B cell (primary cell): ENCODE measurements around the gene MAGIX. TPM values are rescaled to one million over a fixed set of nuclear protein-coding genes. Genes with fewer than 3 reads are reported as not detected.

Experiments
- ATAC-seq: fragments of 200-7000 bp; cut with Tn5 transposase; one replicate; pipeline ENCODE4 v1.10.0; 2021; ENCODE audit warnings: low read depth, mild to moderate bottlenecking, moderate number of reproducible peaks, moderate library complexity
- CTCF ChIA-PET: fragments of 350-600 bp; sonication (Branson Sonifier 250); formaldehyde crosslinking; loops from one replicate; lab custom pipeline; 2021; ENCODE audit warnings: antibody characterized with exemption, inconsistent platforms; lab: Charles Lee
- POLR2A ChIA-PET: fragments of 350-600 bp; sonication (Branson Sonifier 250); formaldehyde crosslinking; loops from one replicate; lab custom pipeline; 2021; ENCODE audit warnings: antibody characterized with exemption; lab: Charles Lee
- DNase-seq: peaks from one replicate; pipeline ENCODE4 v3.0.0; 2013
- H2AFZ ChIP-seq: 2 replicates; pipeline ENCODE4 v1.6.1; 2012; ENCODE audit warnings: mild to moderate bottlenecking, low read depth, low read length; ENCODE audit not compliant: insufficient read depth, poor library complexity, severe bottlenecking
- H3K27ac ChIP-seq, 2 donors: 1 replicate in 1 of 2; 2 replicates in 1 of 2; pipeline ENCODE4 v1.5.1; 2012 to 2013; ENCODE audit warnings: low read length in 2 of 2, mild to moderate bottlenecking in 2 of 2, moderate library complexity in 1 of 2
- H3K27me3 ChIP-seq, 4 experiments: fragments of 200-600 bp in 1 of 4; sonication (generic) in 1 of 4; replicated peaks in 1 of 4; 1 replicate in 2 of 4; 2 replicates in 2 of 4; pipeline versions ENCODE4 v1.6.1 to v1.7.0; 2013 to 2016; ENCODE audit warnings: low read length in 3 of 4, mild to moderate bottlenecking in 2 of 4, mixed read lengths in 1 of 4, moderate library complexity in 1 of 4; ENCODE audit not compliant: insufficient read depth in 4 of 4, control insufficient read depth in 3 of 4; ENCODE audit errors: control extremely low read depth in 1 of 4
- H3K36me3 ChIP-seq, 2 experiments: replicated peaks in 1 of 2; 1 replicate in 1 of 2; 2 replicates in 1 of 2; pipeline versions ENCODE4 v1.6.1 to v1.7.1; 2013; ENCODE audit warnings: low read length in 1 of 2; ENCODE audit not compliant: insufficient read depth in 2 of 2, control insufficient read depth in 1 of 2; ENCODE audit errors: control extremely low read depth in 1 of 2, extremely low read depth in 1 of 2
- H3K4me1 ChIP-seq, 2 donors: fragments of 200-600 bp in 1 of 2; sonication (generic) in 1 of 2; 1 replicate in 1 of 2; 2 replicates in 1 of 2; pipeline versions ENCODE4 v1.5.1 to v1.6.1; 2013 to 2017; ENCODE audit warnings: low read length in 2 of 2; ENCODE audit not compliant: control insufficient read depth in 2 of 2, insufficient read depth in 2 of 2
- H3K4me2 ChIP-seq: replicated peaks from 2 replicates; pipeline ENCODE3; 2012; ENCODE audit warnings: mild to moderate bottlenecking, low read depth, low read length; ENCODE audit not compliant: poor library complexity, severe bottlenecking
- H3K4me3 ChIP-seq, 5 experiments: fragments of 200-600 bp in 1 of 5; sonication (generic) in 1 of 5; 1 replicate in 3 of 5; 2 replicates in 2 of 5; pipeline versions ENCODE4 v1.5.1 to v1.7.0; 2011 to 2016; ENCODE audit warnings: low read length in 4 of 5, mild to moderate bottlenecking in 4 of 5, low read depth in 2 of 5, control low read depth in 1 of 5, moderate library complexity in 1 of 5; ENCODE audit not compliant: insufficient read depth in 1 of 5; ENCODE audit errors: control extremely low read depth in 1 of 5, extremely low read depth in 1 of 5
- H3K79me2 ChIP-seq: fragments of 200-600 bp; sonication (generic); one replicate; pipeline ENCODE4 v1.6.0; 2016; ENCODE audit warnings: low read length; ENCODE audit not compliant: control insufficient read depth, insufficient read depth
- H3K9ac ChIP-seq: fragments of 200-600 bp; sonication (generic); 2 replicates; pipeline ENCODE4 v1.6.1; 2017; ENCODE audit warnings: mild to moderate bottlenecking, low read length, moderate library complexity
- H3K9me3 ChIP-seq, 3 donors: one replicate each; pipeline versions ENCODE4 v1.6.1 to v1.7.1; 2013; ENCODE audit warnings: low read length in 2 of 3; ENCODE audit not compliant: control insufficient read depth in 2 of 3, insufficient read depth in 1 of 3; ENCODE audit errors: control extremely low read depth in 1 of 3
- H4K20me1 ChIP-seq: 2 replicates; pipeline ENCODE4 v1.6.0; 2012; ENCODE audit warnings: mild to moderate bottlenecking, low read length; ENCODE audit not compliant: insufficient read depth, control insufficient read depth, poor library complexity, severe bottlenecking
- H3K27ac Mint-ChIP-seq: one replicate; pipeline ENCODE4 v1.8.0; 2021; ENCODE audit warnings: mixed read lengths
- H3K27me3 Mint-ChIP-seq: one replicate; pipeline ENCODE4 v1.8.0; 2021; ENCODE audit warnings: mixed read lengths
- H3K4me1 Mint-ChIP-seq: one replicate; pipeline ENCODE4 v1.8.0; 2021; ENCODE audit warnings: mixed read lengths
- H3K4me3 Mint-ChIP-seq: one replicate; pipeline ENCODE4 v1.8.0; 2021; ENCODE audit warnings: mixed read lengths
- H3K9me3 Mint-ChIP-seq: one replicate; pipeline ENCODE4 v1.8.0; 2022; ENCODE audit warnings: mixed read lengths; ENCODE audit not compliant: insufficient read depth
- CTCF ChIP-seq: fragments of 200-600 bp; IDR thresholded peaks from one replicate; pipeline ENCODE4 v1.8.0; 2022; ENCODE audit warnings: antibody characterized with exemption, mild to moderate bottlenecking
- EZH2 ChIP-seq: IDR thresholded peaks from 2 replicates; pipeline ENCODE4 v1.6.1; 2012; ENCODE audit warnings: borderline replicate concordance, low read depth, mild to moderate bottlenecking, moderate library complexity, low read length; ENCODE audit not compliant: insufficient read depth, poor library complexity, severe bottlenecking
- WGBS: methylation state at CpG from one replicate; pipeline ENCODE4 v1.1.5; 2013; ENCODE audit warnings: missing lambda C conversion rate; ENCODE audit not compliant: insufficient coverage; 5-methylcytosine and 5-hydroxymethylcytosine counted together
- intact Hi-C: fragments of 100-400 bp; cut with micrococcal nuclease; formaldehyde crosslinking; loops from one replicate; pipeline ENCODE4 v1.10.0; 2022
- polyA plus RNA-seq: library from polyadenylated mRNA; depleted of rRNA; stranded (reverse); fragments of >200 nt; gene quantifications from 2 replicates; pipeline ENCODE4 v1.2.3, GENCODE V29; 2012
- total RNA-seq, 2 donors: library from RNA; stranded (reverse); fragments of 120-200 nt in 1 of 2; gene quantifications; 1 replicate in 1 of 2; 2 replicates in 1 of 2; pipeline versions ENCODE4 v1.2.3 to v1.2.4, GENCODE V29; 2013 to 2022

Gene MAGIX
- total and polyA plus RNA-seq, 2 donors (not counting 1 experiment from before 2014, with no cell fraction given): 1.2 to 2.4 TPM

GRCh38 chrX:49203536-49203935 is 41.0 kb downstream of the MAGIX start:
- TF ChIP-seq EZH2: no peak
- no peak for TF ChIP-seq CTCF
- Histone ChIP-seq H4K20me1 (no peaks in the 10 kb centered on the region), H3K79me2 (no peaks in the 10 kb centered on the region), H3K4me2 (no peak overlapping the region), H3K36me3 (no peaks in the 10 kb centered on the region), H3K4me3 (no peak overlapping the region), H3K27me3 (no peaks in the 10 kb centered on the region), H3K4me1 (peaks cover 4 to 13% of the 10 kb centered on the region in 2 donors), H3K9ac (no peak overlapping the region), H3K27ac (no peak overlapping the region), H2AFZ (no peak overlapping the region), H3K9me3 (no peaks in the 10 kb centered on the region)
- DNase-seq (no peak), ATAC-seq (no peak)
- Mint-ChIP-seq H3K27me3 (no peaks in the 10 kb centered on the region), H3K27ac (no peak overlapping the region), H3K4me1 (peaks cover 6% of the 10 kb centered on the region), H3K9me3 (no peaks in the 10 kb centered on the region), H3K4me3 (no peak overlapping the region)
- CTCF ChIA-PET: no interaction called here
- intact Hi-C loops: no loop called here
- WGBS: 93% methylated on average over 2 of the region's 3 CpGs
- POLR2A ChIA-PET: no interaction called here

- intact Hi-C loops: no loop called here
- no peak overlapping the region for H3K9ac ChIP-seq
- ATAC-seq (no peak), DNase-seq (no peak)
- H2AFZ ChIP-seq: no peak overlapping the region
- ChIA-PET POLR2A (no interaction called here), CTCF (no interaction called here)
- H4K20me1 ChIP-seq: no peaks in the 10 kb centered on the region
- H3K36me3 ChIP-seq: no peaks in the 10 kb centered on the region
- Mint-ChIP-seq H3K27me3 (no peaks in the 10 kb centered on the region), H3K27ac (no peak overlapping the region), H3K9me3 (no peaks in the 10 kb centered on the region), H3K4me1 (peaks cover 5% of the 10 kb centered on the region), H3K4me3 (no peak overlapping the region)
- no peak overlapping the region for H3K4me2 ChIP-seq
- WGBS: 80% methylated on average over 1 of the region's 6 CpGs
- no peak overlapping the region for H3K27ac ChIP-seq
- no peak overlapping the region for H3K4me3 ChIP-seq
- peaks cover 4 to 13% of the 10 kb centered on the region in 2 donors for H3K4me1 ChIP-seq
- no peaks in the 10 kb centered on the region for H3K9me3 ChIP-seq
- TF ChIP-seq CTCF: no peak
- H3K79me2 ChIP-seq: no peaks in the 10 kb centered on the region
- no peaks in the 10 kb centered on the region for H3K27me3 ChIP-seq
Measured at GRCh38 chrX:49204017-49204416, 41.5 kb downstream of the MAGIX start.
